ENCODE data around the gene MRPS14. TPM values are rescaled to one million over a fixed set of nuclear protein-coding genes. Genes with fewer than 3 reads are reported as not detected.

MRPS14 gene
- total RNA-seq, 4 donors from 2014 or later, result 6.4 to 16.5 (median 12.8) TPM

DNA sequence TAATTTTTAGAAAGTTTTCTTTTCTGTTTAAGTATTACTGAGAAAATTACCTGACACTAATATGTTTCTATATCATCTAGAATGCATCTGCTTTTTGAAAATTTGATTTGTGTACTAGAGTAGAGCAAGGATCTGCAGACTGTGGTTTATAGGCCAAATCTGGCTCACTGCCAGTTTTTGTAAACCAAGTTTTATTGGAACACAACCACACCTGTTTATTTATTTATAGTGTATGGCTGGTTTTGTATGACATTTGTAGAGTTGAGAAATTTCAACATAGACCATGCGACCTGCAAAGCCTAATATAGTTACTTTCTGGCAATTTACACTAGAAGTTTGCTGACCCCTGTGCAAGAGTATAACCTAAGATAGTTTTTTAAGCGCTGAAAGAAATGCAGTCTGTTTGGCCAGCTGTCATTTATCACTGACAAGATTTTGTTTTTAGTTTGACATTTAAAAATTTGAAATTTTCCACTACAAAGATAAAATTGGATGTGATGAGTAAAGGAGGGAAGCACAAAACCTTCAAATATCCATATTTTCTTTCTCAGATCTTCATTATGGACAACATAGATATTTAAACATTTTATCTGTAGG, 59.6 kb downstream of the MRPS14 start:
- TF ChIP-seq, protein P1, sequence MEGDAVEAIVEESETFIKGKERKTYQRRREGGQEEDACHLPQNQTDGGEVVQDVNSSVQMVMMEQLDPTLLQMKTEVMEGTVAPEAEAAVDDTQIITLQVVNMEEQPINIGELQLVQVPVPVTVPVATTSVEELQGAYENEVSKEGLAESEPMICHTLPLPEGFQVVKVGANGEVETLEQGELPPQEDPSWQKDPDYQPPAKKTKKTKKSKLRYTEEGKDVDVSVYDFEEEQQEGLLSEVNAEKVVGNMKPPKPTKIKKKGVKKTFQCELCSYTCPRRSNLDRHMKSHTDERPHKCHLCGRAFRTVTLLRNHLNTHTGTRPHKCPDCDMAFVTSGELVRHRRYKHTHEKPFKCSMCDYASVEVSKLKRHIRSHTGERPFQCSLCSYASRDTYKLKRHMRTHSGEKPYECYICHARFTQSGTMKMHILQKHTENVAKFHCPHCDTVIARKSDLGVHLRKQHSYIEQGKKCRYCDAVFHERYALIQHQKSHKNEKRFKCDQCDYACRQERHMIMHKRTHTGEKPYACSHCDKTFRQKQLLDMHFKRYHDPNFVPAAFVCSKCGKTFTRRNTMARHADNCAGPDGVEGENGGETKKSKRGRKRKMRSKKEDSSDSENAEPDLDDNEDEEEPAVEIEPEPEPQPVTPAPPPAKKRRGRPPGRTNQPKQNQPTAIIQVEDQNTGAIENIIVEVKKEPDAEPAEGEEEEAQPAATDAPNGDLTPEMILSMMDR (IDR thresholded peaks at IDR 0.05), result no peak
- TF ChIP-seq POLR2A (IDR thresholded peaks at IDR 0.05), result no peak
- no peak for DNase-seq (ENCODE audit: low spot score in 2 of 2)
- H3K4me3 ChIP-seq (ENCODE audit: low read depth, poor library complexity, severe bottlenecking), result no peak overlapping the region
- intact Hi-C loops (cut with DNase I; ENCODE audit: low total_unique reads), result no loop called here
- 37 to 47% methylated on average over 2 of the region's 2 CpGs for WGBS, 2 donors

Other genes starting within 250 kb of the MRPS14 start
- gene CACYBP, start 23.5 kb downstream of the MRPS14 start, total RNA-seq, result 10 to 100 TPM; 53.4 to 80.9 (median 57.9) TPM
- gene TNN, start 44.4 kb upstream of the MRPS14 start, total RNA-seq, result 1 to 10 TPM in 2 of 4 donors, under 1 TPM in 2; 0.30 to 2.5 (median 0.84) TPM
- 10 to 100 TPM; 12.3 to 16.3 (median 15.0) TPM for gene KIAA0040, start 169.4 kb upstream of the MRPS14 start, total RNA-seq